ENCODE measurements around the gene NFATC2IP. TPM values are rescaled to one million over a fixed set of nuclear protein-coding genes. Genes with fewer than 3 reads are reported as not detected.
A peak's percentile ranks its signal among the peaks of the same experiment; 100 is the strongest.

NFATC2IP gene
- total and polyA plus RNA-seq, 2 of the 13 experiments (the other 11 are each of a cell fraction or from before 2014, with no cell fraction given): 32.1 to 48.5 TPM

DNA sequence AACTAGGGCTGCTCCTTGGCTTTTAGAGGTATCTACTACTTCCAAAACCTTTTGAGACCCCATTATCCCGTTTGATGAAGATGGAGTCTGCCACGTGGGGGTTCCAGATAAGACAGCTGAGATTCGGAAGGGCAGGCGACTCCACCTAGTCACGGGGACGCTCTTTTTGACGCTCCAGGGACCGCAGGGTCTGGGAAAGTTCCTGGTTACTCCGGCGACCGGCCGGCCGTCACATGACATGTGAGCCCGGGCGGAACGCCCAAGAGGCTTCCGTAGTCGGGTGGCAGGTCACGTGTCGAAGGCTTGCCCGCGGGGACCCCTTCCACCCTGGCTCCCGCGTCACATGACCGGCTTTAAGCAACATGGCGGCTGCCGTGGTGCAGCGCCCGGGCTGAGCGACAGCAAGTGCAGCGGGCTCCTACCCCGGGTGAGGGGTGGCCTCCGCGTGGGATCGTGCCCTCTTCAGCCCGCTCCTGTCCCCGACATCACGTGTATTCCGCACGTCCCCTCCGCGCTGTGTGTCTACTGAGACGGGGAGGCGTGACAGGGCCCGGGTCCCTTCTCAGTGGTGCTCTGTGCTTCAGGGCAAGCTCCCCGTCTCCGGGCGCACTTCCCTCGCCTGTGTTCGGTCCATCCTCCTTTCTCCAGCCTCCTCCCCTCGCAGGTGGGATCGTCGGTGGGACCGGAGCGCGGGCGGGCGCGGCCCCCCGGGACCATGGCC lies 23.9 kb downstream of the NFATC2IP start, which contains the start of gene SPNS1 (continued):
- peak; percentile 56; the same call in 1 of the 2 replicates for TF ChIP-seq ZBED4 (CRISPR knock-in tag; IDR thresholded peaks at IDR 0.05; ENCODE audit: borderline replicate concordance)
- TF ChIP-seq, protein P1, sequence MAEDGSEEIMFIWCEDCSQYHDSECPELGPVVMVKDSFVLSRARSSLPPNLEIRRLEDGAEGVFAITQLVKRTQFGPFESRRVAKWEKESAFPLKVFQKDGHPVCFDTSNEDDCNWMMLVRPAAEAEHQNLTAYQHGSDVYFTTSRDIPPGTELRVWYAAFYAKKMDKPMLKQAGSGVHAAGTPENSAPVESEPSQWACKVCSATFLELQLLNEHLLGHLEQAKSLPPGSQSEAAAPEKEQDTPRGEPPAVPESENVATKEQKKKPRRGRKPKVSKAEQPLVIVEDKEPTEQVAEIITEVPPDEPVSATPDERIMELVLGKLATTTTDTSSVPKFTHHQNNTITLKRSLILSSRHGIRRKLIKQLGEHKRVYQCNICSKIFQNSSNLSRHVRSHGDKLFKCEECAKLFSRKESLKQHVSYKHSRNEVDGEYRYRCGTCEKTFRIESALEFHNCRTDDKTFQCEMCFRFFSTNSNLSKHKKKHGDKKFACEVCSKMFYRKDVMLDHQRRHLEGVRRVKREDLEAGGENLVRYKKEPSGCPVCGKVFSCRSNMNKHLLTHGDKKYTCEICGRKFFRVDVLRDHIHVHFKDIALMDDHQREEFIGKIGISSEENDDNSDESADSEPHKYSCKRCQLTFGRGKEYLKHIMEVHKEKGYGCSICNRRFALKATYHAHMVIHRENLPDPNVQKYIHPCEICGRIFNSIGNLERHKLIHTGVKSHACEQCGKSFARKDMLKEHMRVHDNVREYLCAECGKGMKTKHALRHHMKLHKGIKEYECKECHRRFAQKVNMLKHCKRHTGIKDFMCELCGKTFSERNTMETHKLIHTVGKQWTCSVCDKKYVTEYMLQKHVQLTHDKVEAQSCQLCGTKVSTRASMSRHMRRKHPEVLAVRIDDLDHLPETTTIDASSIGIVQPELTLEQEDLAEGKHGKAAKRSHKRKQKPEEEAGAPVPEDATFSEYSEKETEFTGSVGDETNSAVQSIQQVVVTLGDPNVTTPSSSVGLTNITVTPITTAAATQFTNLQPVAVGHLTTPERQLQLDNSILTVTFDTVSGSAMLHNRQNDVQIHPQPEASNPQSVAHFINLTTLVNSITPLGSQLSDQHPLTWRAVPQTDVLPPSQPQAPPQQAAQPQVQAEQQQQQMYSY (CRISPR knock-in tag; IDR thresholded peaks at IDR 0.05): peak; percentile 74
- no peak for TF ChIP-seq EZH2 (conservative IDR thresholded peaks at IDR 0.05; ENCODE audit: low read depth, low read length)
- peak; percentile 71; the same call in 1 of the 2 replicates for TF ChIP-seq RFX1 (IDR thresholded peaks at IDR 0.05)
- no peak for TF ChIP-seq NR1H2 (CRISPR knock-in tag; IDR thresholded peaks at IDR 0.05; ENCODE audit: borderline replicate concordance, low read depth)
- no peak for TF ChIP-seq REXO4 (CRISPR knock-in tag; IDR thresholded peaks at IDR 0.05; ENCODE audit: borderline replicate concordance)
- TF ChIP-seq, protein P2, sequence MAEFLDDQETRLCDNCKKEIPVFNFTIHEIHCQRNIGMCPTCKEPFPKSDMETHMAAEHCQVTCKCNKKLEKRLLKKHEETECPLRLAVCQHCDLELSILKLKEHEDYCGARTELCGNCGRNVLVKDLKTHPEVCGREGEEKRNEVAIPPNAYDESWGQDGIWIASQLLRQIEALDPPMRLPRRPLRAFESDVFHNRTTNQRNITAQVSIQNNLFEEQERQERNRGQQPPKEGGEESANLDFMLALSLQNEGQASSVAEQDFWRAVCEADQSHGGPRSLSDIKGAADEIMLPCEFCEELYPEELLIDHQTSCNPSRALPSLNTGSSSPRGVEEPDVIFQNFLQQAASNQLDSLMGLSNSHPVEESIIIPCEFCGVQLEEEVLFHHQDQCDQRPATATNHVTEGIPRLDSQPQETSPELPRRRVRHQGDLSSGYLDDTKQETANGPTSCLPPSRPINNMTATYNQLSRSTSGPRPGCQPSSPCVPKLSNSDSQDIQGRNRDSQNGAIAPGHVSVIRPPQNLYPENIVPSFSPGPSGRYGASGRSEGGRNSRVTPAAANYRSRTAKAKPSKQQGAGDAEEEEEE (CRISPR knock-in tag; IDR thresholded peaks at IDR 0.05; ENCODE audit: borderline replicate concordance): no peak
- TF ChIP-seq, protein P3, sequence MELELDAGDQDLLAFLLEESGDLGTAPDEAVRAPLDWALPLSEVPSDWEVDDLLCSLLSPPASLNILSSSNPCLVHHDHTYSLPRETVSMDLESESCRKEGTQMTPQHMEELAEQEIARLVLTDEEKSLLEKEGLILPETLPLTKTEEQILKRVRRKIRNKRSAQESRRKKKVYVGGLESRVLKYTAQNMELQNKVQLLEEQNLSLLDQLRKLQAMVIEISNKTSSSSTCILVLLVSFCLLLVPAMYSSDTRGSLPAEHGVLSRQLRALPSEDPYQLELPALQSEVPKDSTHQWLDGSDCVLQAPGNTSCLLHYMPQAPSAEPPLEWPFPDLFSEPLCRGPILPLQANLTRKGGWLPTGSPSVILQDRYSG (CRISPR knock-in tag; IDR thresholded peaks at IDR 0.05): peak; percentile 79; the same call in 1 of the 2 replicates
- peak; percentile 87; the same call in 1 of the 2 replicates for TF ChIP-seq REPIN1 (CRISPR knock-in tag; IDR thresholded peaks at IDR 0.05; ENCODE audit: borderline replicate concordance, low read depth)
- no peak for TF ChIP-seq HOXA7 (CRISPR knock-in tag; IDR thresholded peaks at IDR 0.05)
- no peak for TF ChIP-seq ZMYM2 (CRISPR knock-in tag; IDR thresholded peaks at IDR 0.05)
- TF ChIP-seq CBX1 (IDR thresholded peaks at IDR 0.05; ENCODE audit: low read depth): peak; percentile 84
- TF ChIP-seq RELA (CRISPR knock-in tag; IDR thresholded peaks at IDR 0.05): peak; percentile 95; the same call in 1 of the 2 replicates
- peak; percentile 92 for TF ChIP-seq ZNF33B (CRISPR knock-in tag; IDR thresholded peaks at IDR 0.05)
- no peak for TF ChIP-seq PLSCR1 (CRISPR knock-in tag; IDR thresholded peaks at IDR 0.05; ENCODE audit: borderline replicate concordance)
- TF ChIP-seq ZNF580 (CRISPR knock-in tag; IDR thresholded peaks at IDR 0.05; ENCODE audit: borderline replicate concordance, low read depth): peak; percentile 74
- no peak for TF ChIP-seq MAFG (CRISPR knock-in tag; IDR thresholded peaks at IDR 0.05)

All from HepG2 (cell line).